NB4 (cell line): ENCODE results near the gene MON1A.

Experiments used
- POLR2A ChIP-seq: IDR thresholded peaks from 2 replicates; pipeline ENCODE4 v1.6.1; 2011; ENCODE audit warnings: mild to moderate bottlenecking; ENCODE audit not compliant: insufficient read length; ENCODE audit errors: extremely low read depth
- TF ChIP-seq, protein P1 (sequence below): IDR thresholded peaks from one replicate; pipeline ENCODE4 v1.5.1; 2012; ENCODE audit warnings: low read depth, low read length

- TF ChIP-seq, protein P1, sequence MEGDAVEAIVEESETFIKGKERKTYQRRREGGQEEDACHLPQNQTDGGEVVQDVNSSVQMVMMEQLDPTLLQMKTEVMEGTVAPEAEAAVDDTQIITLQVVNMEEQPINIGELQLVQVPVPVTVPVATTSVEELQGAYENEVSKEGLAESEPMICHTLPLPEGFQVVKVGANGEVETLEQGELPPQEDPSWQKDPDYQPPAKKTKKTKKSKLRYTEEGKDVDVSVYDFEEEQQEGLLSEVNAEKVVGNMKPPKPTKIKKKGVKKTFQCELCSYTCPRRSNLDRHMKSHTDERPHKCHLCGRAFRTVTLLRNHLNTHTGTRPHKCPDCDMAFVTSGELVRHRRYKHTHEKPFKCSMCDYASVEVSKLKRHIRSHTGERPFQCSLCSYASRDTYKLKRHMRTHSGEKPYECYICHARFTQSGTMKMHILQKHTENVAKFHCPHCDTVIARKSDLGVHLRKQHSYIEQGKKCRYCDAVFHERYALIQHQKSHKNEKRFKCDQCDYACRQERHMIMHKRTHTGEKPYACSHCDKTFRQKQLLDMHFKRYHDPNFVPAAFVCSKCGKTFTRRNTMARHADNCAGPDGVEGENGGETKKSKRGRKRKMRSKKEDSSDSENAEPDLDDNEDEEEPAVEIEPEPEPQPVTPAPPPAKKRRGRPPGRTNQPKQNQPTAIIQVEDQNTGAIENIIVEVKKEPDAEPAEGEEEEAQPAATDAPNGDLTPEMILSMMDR: no peak
- TF ChIP-seq POLR2A: no peak
Measured at GRCh38 chr3:49968346-49968745, 38.7 kb upstream of the MON1A start.
